DMS 273 (cell line): ENCODE measurements around the gene KCNK16.
A peak's percentile ranks its signal among the peaks of the same experiment; 100 is the strongest.

ENCODE experiments used
- DNase-seq: peaks from one replicate; lab custom pipeline; 2025; ENCODE audit not compliant: unreplicated experiment; lab: John Stamatoyannopoulos, UW

Gene KCNK16

GRCh38 chr6:39342692-39343395 lies 20.3 kb upstream of the KCNK16 start:
- DNase-seq = no peak

- no peak for DNase-seq
Measured at GRCh38 chr6:39341937-39342336, 19.4 kb upstream of the KCNK16 start.

- no peak for DNase-seq
Measured at GRCh38 chr6:39341352-39341751, 18.9 kb upstream of the KCNK16 start.

- peak; percentile 73 for DNase-seq
Measured at GRCh38 chr6:39339868-39340550, 17.5 kb upstream of the KCNK16 start.

GRCh38 chr6:39339096-39339867 lies 16.8 kb upstream of the KCNK16 start:
- DNase-seq = no peak

GRCh38 chr6:39338397-39338796 lies 15.9 kb upstream of the KCNK16 start:
- no peak for DNase-seq

GRCh38 chr6:39335780-39336545 lies 13.5 kb upstream of the KCNK16 start:
- no peak for DNase-seq

- DNase-seq = no peak
Measured at GRCh38 chr6:39333644-39334438, 11.3 kb upstream of the KCNK16 start.

- peak; percentile 68 for DNase-seq
Measured at GRCh38 chr6:39330476-39330875, 8.0 kb upstream of the KCNK16 start.

- no peak for DNase-seq
Measured at GRCh38 chr6:39330057-39330456, 7.6 kb upstream of the KCNK16 start.

GRCh38 chr6:39328066-39328465 lies 5.6 kb upstream of the KCNK16 start:
- DNase-seq = no peak

- no peak for DNase-seq
Measured at GRCh38 chr6:39327507-39327906, 5.0 kb upstream of the KCNK16 start.

GRCh38 chr6:39321761-39322160 lies 741 bp downstream of the KCNK16 start:
- DNase-seq = no peak

- no peak for DNase-seq
Measured at GRCh38 chr6:39320363-39320984, 2.0 kb downstream of the KCNK16 start.

GRCh38 chr6:39319621-39320362 lies 2.7 kb downstream of the KCNK16 start:
- DNase-seq = no peak

GRCh38 chr6:39317256-39317655 lies 5.2 kb downstream of the KCNK16 start:
- DNase-seq = no peak

GRCh38 chr6:39314273-39314795 lies 8.2 kb downstream of the KCNK16 start, which contains the start of gene KCNK17:
KCNK17 (minus strand) TSS chr6:39314419; CDS start chr6:39314320, 99 bp downstream.
- peak; percentile 38 for DNase-seq

- peak; percentile 56 for DNase-seq
Measured at GRCh38 chr6:39313526-39314272, 8.8 kb downstream of the KCNK16 start.
